ENCODE results near the gene DDN. TPM values are rescaled to one million over a fixed set of nuclear protein-coding genes. Genes with fewer than 3 reads are reported as not detected.

Gene DDN
- total and polyA plus RNA-seq, 9 of the 15 experiments (the other 6 are each of a cell fraction or from before 2014, with no cell fraction given): 0.03 to 3.6 (median 1.6) TPM

DNA sequence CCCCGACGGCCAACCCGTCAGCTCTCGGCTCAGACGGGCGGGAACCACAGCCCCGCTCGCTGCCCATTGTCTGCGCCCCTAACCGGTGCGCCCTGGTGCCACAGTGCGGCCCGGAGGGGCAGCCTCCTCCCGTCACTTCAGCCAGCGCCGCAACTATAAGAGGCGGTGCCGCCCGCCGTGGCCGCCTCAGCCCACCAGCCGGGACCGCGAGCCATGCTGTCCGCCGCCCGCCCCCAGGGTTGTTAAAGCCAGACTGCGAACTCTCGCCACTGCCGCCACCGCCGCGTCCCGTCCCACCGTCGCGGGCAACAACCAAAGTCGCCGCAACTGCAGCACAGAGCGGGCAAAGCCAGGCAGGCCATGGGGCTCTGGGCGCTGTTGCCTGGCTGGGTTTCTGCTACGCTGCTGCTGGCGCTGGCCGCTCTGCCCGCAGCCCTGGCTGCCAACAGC lies 20.9 kb downstream of the DDN start, which contains the start of gene WNT1:
TSS of gene WNT1 (plus strand) at position 32 of the 450 bp plus-strand sequence. CDS start at position 361, 329 bp downstream.
- in situ Hi-C loops (cut with MboI) (no loop called here), intact Hi-C loops (cut with micrococcal nuclease) (loop anchor here (10.0 kb wide), 1 partner anchor 366 kb away; the partner anchor contains the start of gene DNAJC22)
- peak; percentile 56 for TF ChIP-seq PCBP1 (IDR thresholded peaks at IDR 0.05; ENCODE audit: low read depth, low read length, poor library complexity, severe bottlenecking)
- no peak for TF ChIP-seq SAFB (IDR thresholded peaks at IDR 0.05; ENCODE audit: borderline replicate concordance, low read depth, low read length)
- TF ChIP-seq, protein P1, sequence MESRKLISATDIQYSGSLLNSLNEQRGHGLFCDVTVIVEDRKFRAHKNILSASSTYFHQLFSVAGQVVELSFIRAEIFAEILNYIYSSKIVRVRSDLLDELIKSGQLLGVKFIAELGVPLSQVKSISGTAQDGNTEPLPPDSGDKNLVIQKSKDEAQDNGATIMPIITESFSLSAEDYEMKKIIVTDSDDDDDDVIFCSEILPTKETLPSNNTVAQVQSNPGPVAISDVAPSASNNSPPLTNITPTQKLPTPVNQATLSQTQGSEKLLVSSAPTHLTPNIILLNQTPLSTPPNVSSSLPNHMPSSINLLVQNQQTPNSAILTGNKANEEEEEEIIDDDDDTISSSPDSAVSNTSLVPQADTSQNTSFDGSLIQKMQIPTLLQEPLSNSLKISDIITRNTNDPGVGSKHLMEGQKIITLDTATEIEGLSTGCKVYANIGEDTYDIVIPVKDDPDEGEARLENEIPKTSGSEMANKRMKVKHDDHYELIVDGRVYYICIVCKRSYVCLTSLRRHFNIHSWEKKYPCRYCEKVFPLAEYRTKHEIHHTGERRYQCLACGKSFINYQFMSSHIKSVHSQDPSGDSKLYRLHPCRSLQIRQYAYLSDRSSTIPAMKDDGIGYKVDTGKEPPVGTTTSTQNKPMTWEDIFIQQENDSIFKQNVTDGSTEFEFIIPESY (CRISPR knock-in tag; IDR thresholded peaks at IDR 0.05): 0 out of 2 replicates have a peak, but pooled peaks have one; percentile 16
- peak; percentile 69; the same call in 1 of the 2 replicates for TF ChIP-seq HNRNPL (IDR thresholded peaks at IDR 0.05; ENCODE audit: low read depth, low read length)
- TF ChIP-seq BRCA1 (IDR thresholded peaks at IDR 0.05): no peak
- peak; percentile 86; the same call in 1 of the 2 replicates for TF ChIP-seq BRCA1 (CRISPR knock-in tag; IDR thresholded peaks at IDR 0.05)
- no peak for TF ChIP-seq TEAD1 (CRISPR knock-in tag; IDR thresholded peaks at IDR 0.05)
- peak within 1 kb of the TSS; percentile 51 for H2AFZ ChIP-seq (ENCODE audit: low read depth, low read length)
- no peaks in the 10 kb centered on the region for H3K36me3 ChIP-seq (ENCODE audit: control insufficient read depth, insufficient read depth, low read length)
- FAIRE-seq (no peak), DNase-seq (ENCODE audit: extremely low read depth in 1 of 4, low spot score in 3 of 4) (no peak), ATAC-seq (no peak)
- H3K27ac ChIP-seq (ENCODE audit: extremely low read depth, low read depth, low read length): no peak within 1 kb of the TSS
- H3K4me1 ChIP-seq (replicated peaks in 1 of 2; ENCODE audit: control insufficient read depth in 2 of 2, insufficient read depth in 2 of 2, low read length in 2 of 2): peaks cover 10 to 53% of the 10 kb centered on the region in 2 experiments; a peak in 4 of 5 replicates
- peaks cover 3% of the 10 kb centered on the region for H3K9me1 ChIP-seq (ENCODE audit: control insufficient read depth, insufficient read depth, low read length)
- peak within 1 kb of the TSS; percentile 9; the same call in 1 of the 2 replicates for H3K4me2 ChIP-seq (ENCODE audit: insufficient read depth, low read length)
- H3K9ac ChIP-seq (ENCODE audit: insufficient read depth in 1 of 2, low read depth in 2 of 2, low read length in 2 of 2): peak within 1 kb of the TSS; percentile 14 to 17; a peak in 1 of 4 replicates
- no peaks in the 10 kb centered on the region; the same call in none of the 2 replicates for H4K20me1 ChIP-seq (replicated peaks; ENCODE audit: control insufficient read depth, insufficient read depth, low read length)
- BruUV-seq (replicated peaks): no TSS peak
- CTCF ChIA-PET (ENCODE audit: low intra/inter-chr PET ratio): interaction anchor here (0.7 to 1.2 kb wide), 3 partner anchors 10 to 66 kb away, joined by 3 to 5 read pairs (median 5); no protein-coding TSS in a partner anchor
- no peaks in the 10 kb centered on the region for H3K9me3 ChIP-seq (replicated peaks; ENCODE audit: control insufficient read depth, insufficient read depth, low read depth, low read length)
- 57% methylated on average over 8 of the region's 45 CpGs for WGBS (ENCODE audit: insufficient coverage, low coverage, missing lambda C conversion rate)
- H3K27me3 ChIP-seq (ENCODE audit: control insufficient read depth in 2 of 2, insufficient read depth in 2 of 2, low read length in 2 of 2): peaks cover 44 to 48% of the 10 kb centered on the region in 2 experiments; a peak in 4 of 5 replicates
- no peak within 1 kb of the TSS for H3K4me3 ChIP-seq
- H3K79me2 ChIP-seq (ENCODE audit: control insufficient read depth, insufficient read depth, low read length): no peaks in the 10 kb centered on the region
- POLR2A ChIA-PET: interaction anchor here (0.5 kb wide), 1 partner anchor 296 kb away, joined by 3 read pairs; no protein-coding TSS in a partner anchor

Measured in K562 (cell line).